Urothelium cell line (cell line): Measurements from ENCODE around the gene BAZ2B.
"Not testable (repeated sequence)": the region's sequence is repeated elsewhere in the genome, so short reads cannot be mapped to it uniquely, and the experiment has no call there.

Experiments
- DNase-seq: peaks from one replicate; pipeline ENCODE4 v3.0.0; 2011; ENCODE audit warnings: low spot score, mixed read lengths
- FAIRE-seq: peaks from 2 replicates; lab custom pipeline; 2011; peaks lifted over from hg19 to GRCh38; lab: Jason Lieb, UNC

The BAZ2B gene

GRCh38 chr2:159361603-159362002 is 254.7 kb downstream of the BAZ2B start:
- DNase-seq, FAIRE-seq: not testable (repeated sequence)

DNA sequence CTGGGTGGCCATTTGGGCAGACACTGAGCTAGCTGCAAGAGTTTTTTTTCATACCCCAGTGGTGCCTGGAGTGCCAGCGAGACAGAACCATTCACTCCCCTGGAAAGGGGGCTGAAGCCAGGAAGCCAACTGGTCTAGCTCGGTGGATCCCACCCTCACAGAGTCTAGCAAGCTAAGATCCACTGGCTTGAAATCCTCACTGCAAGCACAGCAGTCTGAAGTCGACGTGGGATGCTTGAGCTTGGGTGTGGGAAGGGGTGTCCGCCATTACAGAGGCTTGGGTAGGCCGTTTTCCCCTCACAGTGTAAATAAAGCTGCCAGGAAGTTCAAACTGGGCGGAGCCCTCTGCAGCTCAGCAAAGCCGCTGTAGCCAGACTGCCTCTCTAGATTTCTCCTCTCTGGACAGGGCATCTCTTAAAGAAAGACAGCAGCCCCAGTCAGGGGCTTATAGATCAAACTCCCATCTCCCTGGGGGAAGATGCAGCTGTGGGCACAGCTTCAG is 260.2 kb downstream of the BAZ2B start:
- FAIRE-seq (no peak), DNase-seq (no peak)

- FAIRE-seq = no peak
- DNase-seq = no peak
Observed at GRCh38 chr2:159351977-159352376, 264.4 kb downstream of the BAZ2B start.

- peak; percentile 23 for FAIRE-seq
Observed at GRCh38 chr2:159349674-159350299, 266.6 kb downstream of the BAZ2B start.

DNA sequence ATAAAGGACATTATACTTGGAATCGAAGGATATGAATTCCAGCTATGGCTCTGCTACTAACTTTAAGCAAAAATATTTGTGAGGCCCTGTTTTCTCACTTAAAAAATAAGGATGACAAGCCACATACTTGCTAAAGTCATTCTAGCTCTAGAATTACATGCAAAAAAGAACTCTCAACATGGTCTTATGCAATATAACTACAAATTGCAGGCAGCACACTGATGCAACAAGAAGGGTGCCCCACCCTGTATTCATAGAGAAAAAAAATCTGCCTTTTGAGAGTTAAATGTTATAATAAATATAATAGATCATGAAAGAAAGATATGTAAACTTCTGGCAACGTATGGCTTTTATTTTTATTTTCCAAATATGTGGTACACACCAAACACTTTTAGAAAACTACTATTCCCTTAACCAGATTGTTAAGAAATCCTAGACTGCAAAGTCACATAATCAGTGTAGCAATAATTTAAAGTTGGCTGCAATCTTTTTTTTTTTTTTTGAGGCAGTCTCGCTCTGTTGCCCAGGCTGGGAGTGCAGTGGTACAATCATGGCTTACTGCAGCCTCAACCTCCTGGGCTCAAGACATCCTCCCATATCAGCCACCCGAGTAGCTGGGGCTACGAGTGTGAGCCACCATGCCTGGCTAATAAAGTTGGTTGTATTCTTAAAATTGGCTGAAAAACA is 289.6 kb downstream of the BAZ2B start:
- DNase-seq (no peak), FAIRE-seq (no peak)

More at GRCh38 chr2:159349674-159350299, 266.6 kb downstream of the BAZ2B start:
- DNase-seq = no peak

GRCh38 chr2:159322419-159322818 is 293.9 kb downstream of the BAZ2B start:
- DNase-seq (no peak), FAIRE-seq (no peak)

DNA sequence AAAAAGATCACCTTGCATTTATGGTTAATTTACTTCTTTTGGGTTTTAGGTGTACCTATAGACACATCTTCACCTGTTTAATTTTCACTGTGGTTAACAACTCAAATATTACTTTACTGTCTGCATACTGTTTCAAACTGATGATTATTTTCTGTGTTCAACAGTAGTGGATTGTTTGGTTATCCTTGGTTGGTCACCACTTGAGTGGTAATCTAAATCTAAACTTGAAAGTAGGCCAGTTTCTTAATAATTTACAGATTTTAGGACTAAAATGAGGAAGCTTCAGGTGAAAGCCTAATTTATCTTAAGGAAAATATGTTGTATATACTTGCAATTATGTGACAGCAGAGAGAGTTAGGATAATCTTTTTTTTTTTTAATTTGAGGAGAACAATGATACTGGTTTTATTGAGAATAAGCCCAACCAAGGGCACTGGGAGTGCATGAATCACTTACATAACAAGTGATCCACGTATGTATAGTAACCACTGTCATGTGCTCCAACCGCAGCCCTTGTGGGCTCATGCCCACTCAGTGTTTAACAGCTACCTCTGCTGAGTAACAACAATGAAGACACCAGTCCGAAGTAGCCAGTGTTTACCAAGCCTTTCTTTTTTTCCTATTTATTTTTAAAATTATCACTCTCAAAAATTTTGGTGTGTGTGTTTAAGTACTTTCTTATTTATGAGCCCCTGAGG is 298.8 kb downstream of the BAZ2B start:
- DNase-seq (peak; percentile 4), FAIRE-seq (no peak)

- no peak for DNase-seq
- FAIRE-seq = no peak
Observed at GRCh38 chr2:159307942-159308341, 308.4 kb downstream of the BAZ2B start.

DNA sequence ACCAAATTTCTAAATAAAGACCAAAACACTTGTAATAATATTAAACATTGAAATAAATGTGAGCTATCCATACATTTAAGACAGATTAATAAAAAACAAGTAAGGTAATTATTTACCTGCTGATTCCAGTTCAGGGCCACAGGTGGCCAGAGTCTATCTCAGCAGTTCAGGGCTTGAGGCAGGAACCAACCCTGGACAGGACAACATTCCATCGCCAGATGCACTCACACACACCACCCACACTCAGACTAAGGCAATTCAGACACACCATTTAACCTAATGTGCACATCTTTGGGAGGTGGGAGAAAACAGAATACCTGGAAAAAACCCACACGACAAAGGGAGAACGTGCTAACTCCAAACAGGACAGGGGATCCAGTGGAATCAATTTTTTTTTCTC is 315.8 kb downstream of the BAZ2B start:
- DNase-seq (no peak), FAIRE-seq (no peak)

GRCh38 chr2:159298967-159299366 is 317.4 kb downstream of the BAZ2B start:
- FAIRE-seq = no peak
- DNase-seq = no peak

GRCh38 chr2:159297042-159297707 is 319.2 kb downstream of the BAZ2B start:
- FAIRE-seq = no peak
- no peak for DNase-seq

DNA sequence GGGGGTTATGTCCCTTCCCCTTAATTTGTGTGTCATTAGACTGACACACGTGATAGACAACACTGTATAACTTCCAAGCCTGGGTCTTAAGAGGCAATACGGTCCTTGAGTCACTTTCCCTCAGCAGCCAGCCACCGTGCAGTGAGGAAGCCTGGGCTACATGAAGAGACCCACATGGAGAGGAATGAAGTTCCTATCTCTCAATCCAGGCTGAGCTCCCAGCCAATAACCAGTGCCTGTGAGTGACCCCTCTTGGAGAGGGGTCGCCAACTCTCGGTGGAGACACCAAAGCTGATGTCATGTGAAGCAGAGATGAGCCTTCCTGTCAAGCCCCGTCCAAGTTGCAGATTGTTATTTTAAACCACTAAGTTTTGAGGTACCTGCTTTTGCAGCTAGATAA is 324.2 kb downstream of the BAZ2B start:
- DNase-seq = no peak
- FAIRE-seq = no peak

GRCh38 chr2:159290289-159290907 is 325.9 kb downstream of the BAZ2B start:
- DNase-seq (peak; percentile 58), FAIRE-seq (no peak)

DNA sequence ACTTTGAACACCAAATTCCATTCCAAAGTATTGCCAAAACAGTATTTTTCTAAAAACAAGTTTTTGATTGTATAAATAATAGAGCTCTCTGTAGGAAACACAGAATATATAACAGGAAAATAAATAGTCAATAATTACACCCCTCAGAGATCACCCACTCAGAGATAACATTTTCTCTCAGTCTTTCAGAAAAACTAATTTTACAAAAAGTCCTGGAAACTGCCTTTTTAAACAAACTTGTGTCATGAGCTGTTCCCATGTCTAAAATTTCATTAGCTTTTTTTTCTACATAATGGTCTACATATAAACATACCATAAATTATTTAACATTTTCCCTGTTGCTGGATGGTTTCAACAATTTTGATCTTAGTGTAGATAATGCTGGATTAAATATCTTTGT is 328.6 kb downstream of the BAZ2B start:
- DNase-seq (no peak), FAIRE-seq (no peak)

- DNase-seq (peak; percentile 99), FAIRE-seq (no peak)
Observed at GRCh38 chr2:159286709-159287441, 329.5 kb downstream of the BAZ2B start.

DNA sequence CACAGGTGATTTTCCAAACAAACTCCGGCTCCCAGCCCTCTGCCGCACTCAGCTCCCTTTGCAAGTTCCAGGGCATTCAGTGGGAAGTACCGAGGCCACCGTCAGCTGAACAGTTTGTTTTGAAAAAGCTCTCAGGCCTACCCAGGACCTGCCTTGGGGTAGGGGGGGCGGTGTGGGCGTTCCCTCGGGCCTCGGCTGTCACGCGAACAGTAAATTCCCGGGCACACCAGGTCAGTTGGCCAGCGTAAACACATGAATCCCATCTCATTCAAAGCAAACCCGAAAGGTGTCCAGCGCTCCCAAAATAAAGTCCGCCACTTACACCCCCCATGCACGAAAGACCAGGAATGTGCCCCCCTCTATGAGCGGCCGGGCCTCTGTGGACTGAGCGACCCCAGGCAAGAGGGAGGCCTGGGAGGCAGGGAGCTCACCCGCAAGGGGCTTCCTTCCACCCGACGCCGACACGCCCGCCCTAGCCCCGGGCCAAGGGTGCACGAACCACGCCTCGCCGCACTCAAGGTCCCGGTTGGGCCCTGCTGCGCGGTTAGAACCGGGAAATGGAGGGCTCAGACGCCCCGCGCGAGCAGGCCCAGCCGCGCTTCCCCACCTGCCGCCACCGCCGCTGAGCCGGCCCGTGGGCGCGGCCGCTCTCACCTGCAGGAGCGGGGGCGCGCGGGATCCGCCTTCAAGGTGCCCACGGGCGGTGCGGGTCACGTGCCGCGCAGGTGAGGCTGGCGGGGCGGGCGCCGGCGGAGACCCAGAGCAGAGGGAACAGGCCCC is 330.2 kb downstream of the BAZ2B start, which contains the start of gene WDSUB1:
Gene WDSUB1, minus strand, starts transcription at position 775 of the 780 bp plus-strand sequence. CDS start 3,634 bp downstream, outside the sequence.
- DNase-seq = peak; percentile 53
- FAIRE-seq = no peak

- FAIRE-seq (no peak), DNase-seq (no peak)
Observed at GRCh38 chr2:159285433-159285832, 330.9 kb downstream of the BAZ2B start.

GRCh38 chr2:159283529-159283928 is 332.8 kb downstream of the BAZ2B start:
- DNase-seq (no peak), FAIRE-seq (no peak)

GRCh38 chr2:159281002-159281401 is 335.3 kb downstream of the BAZ2B start:
- DNase-seq (no peak), FAIRE-seq (no peak)
